HepG2 (cell line): ENCODE data around the gene AGER. TPM values are rescaled to one million over a fixed set of nuclear protein-coding genes. Genes with fewer than 3 reads are reported as not detected.
A peak's percentile ranks its signal among the peaks of the same experiment; 100 is the strongest.

Experiments used
- AHR ChIP-seq: IDR thresholded peaks from 2 replicates; pipeline ENCODE4 v1.6.1; 2018; ENCODE audit warnings: missing genetic modification reagents, missing compliant biosample characterization
- ARID2 ChIP-seq: sonication (generic); formaldehyde crosslinking; IDR thresholded peaks from 2 replicates; pipeline ENCODE4 v1.8.1; 2022; ENCODE audit warnings: mild to moderate bottlenecking, missing genetic modification reagents, borderline replicate concordance
- BCLAF1 ChIP-seq: fragments of 450-650 bp; IDR thresholded peaks from 2 replicates; pipeline ENCODE4 v1.6.1; 2017; ENCODE audit warnings: mild to moderate bottlenecking
- ERF ChIP-seq: IDR thresholded peaks from 2 replicates; pipeline ENCODE4 v1.6.1; 2018; ENCODE audit warnings: missing biosample characterization, missing genetic modification reagents
- ETS1 ChIP-seq: sonication (generic); formaldehyde crosslinking; IDR thresholded peaks from 2 replicates; pipeline ENCODE4 v1.4.0; 2020; ENCODE audit warnings: missing genetic modification reagents
- GRHL1 ChIP-seq: sonication (generic); formaldehyde crosslinking; conservative IDR thresholded peaks from 2 replicates; pipeline ENCODE4 v1.8.0; 2022; ENCODE audit warnings: missing genetic modification reagents
- MBD4 ChIP-seq: IDR thresholded peaks from 2 replicates; pipeline ENCODE4 v1.6.1; 2012; ENCODE audit warnings: low read length, inconsistent platforms, borderline replicate concordance
- MED8 ChIP-seq: sonication (generic); formaldehyde crosslinking; IDR thresholded peaks from 2 replicates; pipeline ENCODE4 v1.8.1; 2023; ENCODE audit warnings: mild to moderate bottlenecking, missing genetic modification reagents; ENCODE audit not compliant: insufficient replicate concordance
- PHF20 ChIP-seq: sonication (generic); formaldehyde crosslinking; IDR thresholded peaks from 2 replicates; pipeline ENCODE4 v1.5.0; 2020; ENCODE audit warnings: mild to moderate bottlenecking, missing genetic modification reagents
- TERF1 ChIP-seq: sonication (generic); formaldehyde crosslinking; IDR thresholded peaks from 2 replicates; pipeline ENCODE4 v1.8.0; 2022; ENCODE audit warnings: mild to moderate bottlenecking, missing genetic modification reagents, moderate library complexity
- TFDP2 ChIP-seq: sonication (generic); formaldehyde crosslinking; IDR thresholded peaks from 2 replicates; pipeline ENCODE4 v1.4.0; 2020; ENCODE audit warnings: missing genetic modification reagents
- ZMAT5 ChIP-seq: sonication (generic); formaldehyde crosslinking; IDR thresholded peaks from 2 replicates; pipeline ENCODE4 v1.5.0; 2020; ENCODE audit warnings: mild to moderate bottlenecking, low read depth, missing genetic modification reagents, borderline replicate concordance
- ZNF276 ChIP-seq: sonication (generic); formaldehyde crosslinking; IDR thresholded peaks from 2 replicates; pipeline ENCODE4 v1.4.0; 2020; ENCODE audit warnings: mild to moderate bottlenecking, low read depth, missing genetic modification reagents
- ZNF572 ChIP-seq: sonication (generic); formaldehyde crosslinking; IDR thresholded peaks from 2 replicates; pipeline ENCODE4 v1.5.1; 2020; ENCODE audit warnings: mild to moderate bottlenecking, missing genetic modification reagents
- ZNF670 ChIP-seq: sonication (generic); formaldehyde crosslinking; IDR thresholded peaks from 2 replicates; pipeline ENCODE4 v1.8.0; 2022; ENCODE audit warnings: mild to moderate bottlenecking, missing genetic modification reagents, borderline replicate concordance
- ZNF746 ChIP-seq: sonication (generic); formaldehyde crosslinking; IDR thresholded peaks from 2 replicates; pipeline ENCODE4 v1.8.0; 2022; ENCODE audit warnings: mild to moderate bottlenecking, missing genetic modification reagents
- polyA plus RNA-seq, 8 experiments: library from polyadenylated mRNA; depleted of rRNA in 3 of 8; stranded (reverse) in 7 of 8; unstranded in 1 of 8; fragments of >200 nt; fragmentation: Illumina TruSeq in 4 of 8; extraction: Trizol in 4 of 8; gene quantifications; 2 replicates each; pipeline versions ENCODE4 v1.2.1 to v1.2.3, GENCODE V29; 2011 to 2016; ENCODE audit warnings: low read depth in 4 of 8, missing spikeins in 1 of 8, mixed read lengths in 1 of 8; ENCODE audit not compliant: insufficient read depth in 1 of 8
- total RNA-seq, 5 experiments: library from RNA; depleted of rRNA; stranded (reverse); fragments of >200 nt; fragmentation: Illumina TruSeq; extraction: Trizol; gene quantifications; 2 replicates each; pipeline ENCODE4 v1.2.3, GENCODE V29; 2016; ENCODE audit warnings: low read depth in 1 of 5

The AGER gene
- total and polyA plus RNA-seq, 2 of the 13 experiments (the other 11 are each of a cell fraction or from before 2014, with no cell fraction given), result 1.9 to 5.1 TPM

- TF ChIP-seq TERF1 (CRISPR knock-in tag) (no peak), AHR (CRISPR knock-in tag) (no peak), PHF20 (CRISPR knock-in tag) (peak; percentile 63; the same call in 1 of the 2 replicates), ZNF572 (CRISPR knock-in tag) (no peak), ZMAT5 (CRISPR knock-in tag) (no peak), GRHL1 (CRISPR knock-in tag) (no peak), ZNF670 (0 out of 2 replicates have a peak, but pooled peaks have one; percentile 23), MED8 (CRISPR knock-in tag) (no peak), ARID2 (CRISPR knock-in tag) (no peak), ZNF276 (0 out of 2 replicates have a peak, but pooled peaks have one; percentile 61), ETS1 (no peak), BCLAF1 (no peak), MBD4 (no peak), TFDP2 (CRISPR knock-in tag) (no peak), ZNF746 (CRISPR knock-in tag) (peak; percentile 94), ERF (CRISPR knock-in tag) (peak; percentile 36; the same call in 1 of the 2 replicates)
Measured at GRCh38 chr6:32190054-32190851, 6.2 kb upstream of the AGER start, which contains the start of gene PBX2 (continued).
